Right lobe of liver (tissue), 6 donors: ENCODE measurements around the gene TMEM132D. TPM values are rescaled to one million over a fixed set of nuclear protein-coding genes. Genes with fewer than 3 reads are reported as not detected.

ENCODE experiments used
- ATAC-seq, 4 donors: fragments of 200-7000 bp; cut with Tn5 transposase; one replicate each; pipeline ENCODE4 v1.9.1; 2020; ENCODE audit warnings: mild to moderate bottlenecking in 4 of 4, moderate library complexity in 4 of 4
- DNase-seq, 3 donors: peaks; one replicate each; pipeline ENCODE4 v3.0.0-alpha.2; 2020
- H3K27ac ChIP-seq, 3 donors: fragments of 200-600 bp; one replicate each; pipeline ENCODE4 v1.8.0; 2022
- H3K27me3 ChIP-seq, 2 donors: fragments of 200-600 bp; one replicate each; pipeline ENCODE4 v1.8.0; 2022
- H3K36me3 ChIP-seq, 4 donors: fragments of 200-600 bp; sonication (generic) in 1 of 4; one replicate each; pipeline versions ENCODE4 v1.5.1 to v1.8.0; 2017 to 2022; ENCODE audit warnings: control low read depth in 1 of 4
- H3K4me1 ChIP-seq, 4 donors: fragments of 200-600 bp; sonication (generic) in 1 of 4; one replicate each; pipeline versions ENCODE4 v1.5.1 to v1.8.0; 2017 to 2022; ENCODE audit warnings: control low read depth in 1 of 4
- H3K4me3 ChIP-seq, 3 donors: fragments of 200-600 bp; one replicate each; pipeline ENCODE4 v1.8.0; 2022
- H3K9me3 ChIP-seq, 4 donors: fragments of 200-600 bp; sonication (generic) in 1 of 4; one replicate each; pipeline versions ENCODE4 v1.5.1 to v1.8.0; 2017 to 2022; ENCODE audit warnings: control low read depth in 1 of 4
- POLR2A ChIP-seq: fragments of 450-650 bp; IDR thresholded peaks from one replicate; pipeline ENCODE4 v1.6.1; 2017; ENCODE audit warnings: antibody characterized with exemption, mild to moderate bottlenecking
- WGBS: methylation state at CpG from one replicate; pipeline ENCODE4 v1.1.6; 2018; ENCODE audit warnings: low coverage, low lambda C conversion rate; ENCODE audit not compliant: insufficient coverage; ENCODE audit errors: missing lambda C conversion rate; 5-methylcytosine and 5-hydroxymethylcytosine counted together
- intact Hi-C, 2 donors: fragments of 100-400 bp; cut with DNase I; formaldehyde crosslinking; loops; one replicate each; pipeline versions ENCODE4 v1.11.2 to v1.14.1; 2022
- total RNA-seq, 6 experiments: library from RNA; depleted of rRNA in 2 of 6; stranded (reverse); fragments of >200 nt in 2 of 6; fragmentation: NEBNext Ultra II Directional in 3 of 6; extraction: Animal tissue kit (Norgen Biotek cat#: 25700) in 3 of 6; gene quantifications; one replicate each; pipeline versions ENCODE4 v1.1.0 to v1.2.4, GENCODE V29; 2016 to 2023
- TF ChIP-seq, protein P1 (sequence below), 4 donors: fragments of 200-600 bp in 3 of 4; fragments of 450-650 bp in 1 of 4; IDR thresholded peaks; one replicate each; pipeline versions ENCODE4 v1.5.1 to v1.8.0; 2016 to 2022; ENCODE audit warnings: antibody characterized with exemption in 4 of 4, mild to moderate bottlenecking in 2 of 4
- donor health status: DM: no; HTN: yes; CAD: no.
- donor health status: DM: no; HTN: no; CAD: no.
- donor health status: DM: no; HTN: no; CAD: no.
- donor health status: DM: no; HTN: yes; CAD: no.
- donor health status: DM: no; HTN: yes; CAD: no.

The TMEM132D gene
- total RNA-seq, 6 experiments from 2014 or later: 0.10 to 0.35 (median 0.33) TPM; not detected in 3

DNA sequence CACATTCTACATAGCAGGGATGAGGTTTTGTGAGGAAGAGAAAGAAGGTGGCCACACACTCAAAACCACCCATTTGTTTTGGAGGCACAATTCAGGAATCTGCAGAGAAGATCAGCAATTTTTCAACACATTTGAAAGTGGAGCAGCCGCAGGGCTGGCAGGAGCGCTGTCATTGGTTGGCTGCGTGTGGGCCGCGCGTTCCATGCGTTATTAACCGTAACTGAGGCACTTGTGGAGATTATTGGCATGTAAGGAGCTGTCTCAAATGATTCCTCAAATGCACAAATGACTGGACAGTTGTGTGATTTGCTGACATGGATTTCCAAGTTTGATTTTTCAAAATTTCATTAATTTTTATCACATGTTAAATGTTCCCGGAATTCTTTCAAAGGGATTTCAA is 318.5 kb downstream of the TMEM132D start:
- intact Hi-C loops: no loop called here
- 83% methylated on average over 8 of the region's 9 CpGs for WGBS
- H3K4me1 ChIP-seq: no peaks in the 10 kb centered on the region
- DNase-seq: no peak
- no peak overlapping the region for H3K27ac ChIP-seq
- no peaks in the 10 kb centered on the region for H3K36me3 ChIP-seq
- no peak for ATAC-seq
- H3K4me3 ChIP-seq: no peak overlapping the region
- TF ChIP-seq, protein P1, sequence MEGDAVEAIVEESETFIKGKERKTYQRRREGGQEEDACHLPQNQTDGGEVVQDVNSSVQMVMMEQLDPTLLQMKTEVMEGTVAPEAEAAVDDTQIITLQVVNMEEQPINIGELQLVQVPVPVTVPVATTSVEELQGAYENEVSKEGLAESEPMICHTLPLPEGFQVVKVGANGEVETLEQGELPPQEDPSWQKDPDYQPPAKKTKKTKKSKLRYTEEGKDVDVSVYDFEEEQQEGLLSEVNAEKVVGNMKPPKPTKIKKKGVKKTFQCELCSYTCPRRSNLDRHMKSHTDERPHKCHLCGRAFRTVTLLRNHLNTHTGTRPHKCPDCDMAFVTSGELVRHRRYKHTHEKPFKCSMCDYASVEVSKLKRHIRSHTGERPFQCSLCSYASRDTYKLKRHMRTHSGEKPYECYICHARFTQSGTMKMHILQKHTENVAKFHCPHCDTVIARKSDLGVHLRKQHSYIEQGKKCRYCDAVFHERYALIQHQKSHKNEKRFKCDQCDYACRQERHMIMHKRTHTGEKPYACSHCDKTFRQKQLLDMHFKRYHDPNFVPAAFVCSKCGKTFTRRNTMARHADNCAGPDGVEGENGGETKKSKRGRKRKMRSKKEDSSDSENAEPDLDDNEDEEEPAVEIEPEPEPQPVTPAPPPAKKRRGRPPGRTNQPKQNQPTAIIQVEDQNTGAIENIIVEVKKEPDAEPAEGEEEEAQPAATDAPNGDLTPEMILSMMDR (IDR thresholded peaks at IDR 0.05): no peak
- no peak for TF ChIP-seq POLR2A
- no peaks in the 10 kb centered on the region for H3K9me3 ChIP-seq
- H3K27me3 ChIP-seq: no peaks in the 10 kb centered on the region

GRCh38 chr12:129579879-129580278 is 323.9 kb downstream of the TMEM132D start:
- Histone ChIP-seq H3K27ac (no peak overlapping the region), H3K4me3 (no peak overlapping the region), H3K9me3 (no peaks in the 10 kb centered on the region), H3K36me3 (no peaks in the 10 kb centered on the region), H3K27me3 (no peaks in the 10 kb centered on the region), H3K4me1 (no peaks in the 10 kb centered on the region)
- TF ChIP-seq POLR2A: no peak
- TF ChIP-seq, protein P1 (IDR thresholded peaks at IDR 0.05): no peak
- 77% methylated on average over 5 of the region's 5 CpGs for WGBS
- DNase-seq: no peak
- ATAC-seq: no peak
- intact Hi-C loops: no loop called here

- no peak for DNase-seq
- WGBS: 74% methylated on average over 10 of the region's 17 CpGs
- H3K4me1 ChIP-seq: no peaks in the 10 kb centered on the region
- no peaks in the 10 kb centered on the region for H3K9me3 ChIP-seq
- TF ChIP-seq, protein P1 (IDR thresholded peaks at IDR 0.05): no peak
- no peak for TF ChIP-seq POLR2A
- intact Hi-C loops: no loop called here
- H3K27me3 ChIP-seq: no peaks in the 10 kb centered on the region
- ATAC-seq: no peak
- H3K4me3 ChIP-seq: no peak overlapping the region
- H3K36me3 ChIP-seq: no peaks in the 10 kb centered on the region
- no peak overlapping the region for H3K27ac ChIP-seq
These were observed 331.8 kb downstream of the TMEM132D start for GRCh38 chr12:129571901-129572494.

DNA sequence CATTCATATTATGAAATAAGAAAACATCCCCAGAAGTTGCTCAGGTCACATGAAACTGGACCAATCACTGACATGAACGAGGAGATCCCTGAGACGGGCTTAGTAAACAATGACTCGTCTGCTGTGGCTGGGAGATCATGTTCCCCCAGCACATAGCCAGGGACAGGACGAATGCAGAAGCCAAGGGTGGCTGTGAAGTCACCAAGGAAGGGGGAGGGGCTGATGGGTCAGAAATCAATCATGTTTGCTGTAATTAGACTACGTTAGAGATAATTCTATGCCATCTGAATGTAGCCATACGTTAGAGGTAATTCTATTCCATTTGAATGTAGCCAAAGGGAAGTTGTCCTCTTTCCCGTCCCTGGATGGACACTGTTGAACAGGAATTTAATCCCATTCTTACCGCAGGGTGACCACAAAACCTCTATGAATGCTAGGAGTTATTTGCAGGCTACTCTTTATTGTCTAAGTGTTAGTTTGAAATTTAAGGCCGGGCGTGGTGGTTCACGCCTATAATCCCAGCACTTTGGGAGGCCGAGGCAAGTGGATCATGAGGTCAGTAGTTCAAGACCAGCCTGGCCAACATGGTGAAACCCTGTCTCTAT is 332.9 kb downstream of the TMEM132D start:
- no peaks in the 10 kb centered on the region for H3K36me3 ChIP-seq
- ATAC-seq (no peak), DNase-seq (no peak)
- no peaks in the 10 kb centered on the region for H3K27me3 ChIP-seq
- WGBS: 54% methylated on average over 12 of the region's 12 CpGs
- no peak overlapping the region for H3K27ac ChIP-seq
- intact Hi-C loops: no loop called here
- H3K4me3 ChIP-seq: no peak overlapping the region
- no peaks in the 10 kb centered on the region for H3K9me3 ChIP-seq
- H3K4me1 ChIP-seq: no peaks in the 10 kb centered on the region
- TF ChIP-seq, protein P1 (IDR thresholded peaks at IDR 0.05): no peak
- TF ChIP-seq POLR2A: no peak
